HepG2 (cell line): ENCODE results near the gene ANKMY2. TPM values are rescaled to one million over a fixed set of nuclear protein-coding genes. Genes with fewer than 3 reads are reported as not detected.

ENCODE experiments used
- ATAC-seq: fragments of 200-7000 bp; cut with Tn5 transposase; 3 replicates; pipeline ENCODE4 v1.9.1; 2020; ENCODE audit warnings: mild to moderate bottlenecking, moderate library complexity
- BruUV-seq: library from RNA; stranded (reverse); fragments of 400-500 nt; replicated peaks from 2 replicates; lab custom pipeline; 2021; lab: Mats Ljungman, UMichigan
- CTCF ChIA-PET: fragments of 300-600 bp; formaldehyde crosslinking; extraction: SDS; loops from one replicate; lab custom pipeline; 2021; ENCODE audit warnings: low total read pairs, inconsistent platforms, low intra/inter-chr PET ratio; lab: Yijun Ruan, JAX
- POLR2A ChIA-PET: fragments of 350-600 bp; sonication (Branson Sonifier 250); formaldehyde crosslinking; loops from one replicate; lab custom pipeline; 2020; ENCODE audit warnings: antibody characterized with exemption, inconsistent platforms; lab: Yijun Ruan, JAX
- DNase-seq: peaks from one replicate; pipeline ENCODE4 v3.0.0-alpha.2; 2015; ENCODE audit warnings: low spot score
- FAIRE-seq: peaks from 3 replicates; lab custom pipeline; 2011; peaks lifted over from hg19 to GRCh38; lab: Jason Lieb, UNC
- H2AFZ ChIP-seq: one replicate; pipeline ENCODE4 v1.6.1; 2011; ENCODE audit warnings: low read length, inconsistent platforms
- H3K27ac ChIP-seq: fragments of 300-600 bp; 3 replicates; pipeline ENCODE4 v1.8.0; 2011; ENCODE audit warnings: mixed run types, mild to moderate bottlenecking, mixed read lengths, low read length, inconsistent platforms; ENCODE audit not compliant: insufficient read depth; ENCODE audit errors: extremely low read length
- H3K27me3 ChIP-seq, 2 experiments: fragments of 200-600 bp in 1 of 2; 2 replicates in 1 of 2; 3 replicates in 1 of 2; pipeline versions ENCODE4 v1.6.0 to v1.8.0; 2011; ENCODE audit warnings: low read length in 2 of 2, mild to moderate bottlenecking in 2 of 2, moderate library complexity in 2 of 2, inconsistent platforms in 1 of 2; ENCODE audit not compliant: insufficient read depth in 2 of 2, control insufficient read depth in 1 of 2
- H3K36me3 ChIP-seq, 2 experiments: fragments of 200-600 bp in 1 of 2; replicated peaks in 1 of 2; 2 replicates in 1 of 2; 3 replicates in 1 of 2; pipeline versions ENCODE4 v1.5.1 to v1.8.0; 2011; ENCODE audit warnings: low read length in 2 of 2, inconsistent platforms in 1 of 2; ENCODE audit not compliant: insufficient read depth in 2 of 2, control insufficient read depth in 1 of 2
- H3K4me1 ChIP-seq: 2 replicates; pipeline ENCODE4 v1.5.1; 2012; ENCODE audit warnings: low read length, inconsistent platforms; ENCODE audit not compliant: insufficient read depth
- H3K4me2 ChIP-seq: 2 replicates; pipeline ENCODE4 v1.6.0; 2011; ENCODE audit warnings: low read depth, low read length, inconsistent platforms
- H3K4me3 ChIP-seq, 3 experiments: fragments of 200-600 bp in 1 of 3; sonication (generic), shearing (Covaris generic) in 1 of 3; replicated peaks in 1 of 3; 2 replicates each; pipeline ENCODE4 v1.5.1; 2011 to 2016; ENCODE audit warnings: low read length in 3 of 3, inconsistent platforms in 2 of 3, low read depth in 2 of 3, mild to moderate bottlenecking in 2 of 3, control low read depth in 1 of 3, mixed read lengths in 1 of 3; ENCODE audit not compliant: insufficient read depth in 1 of 3
- H3K79me2 ChIP-seq: one replicate; pipeline ENCODE4 v1.6.1; 2011; ENCODE audit warnings: low read length, inconsistent platforms; ENCODE audit not compliant: insufficient read depth
- H3K9ac ChIP-seq: 2 replicates; pipeline ENCODE4 v1.6.0; 2011; ENCODE audit warnings: mild to moderate bottlenecking, low read depth, low read length, inconsistent platforms; ENCODE audit not compliant: insufficient read depth
- H3K9me3 ChIP-seq: 2 replicates; pipeline ENCODE4 v1.5.1; 2012; ENCODE audit warnings: mild to moderate bottlenecking, low read length
- H4K20me1 ChIP-seq: 2 replicates; pipeline ENCODE4 v1.6.0; 2011; ENCODE audit warnings: inconsistent platforms, mild to moderate bottlenecking, low read length, moderate library complexity; ENCODE audit not compliant: insufficient read depth
- RFXANK ChIP-seq: IDR thresholded peaks from 2 replicates; pipeline ENCODE4 v1.6.1; 2016
- SNAI1 ChIP-seq: sonication (generic); formaldehyde crosslinking; IDR thresholded peaks from 2 replicates; pipeline ENCODE4 v1.5.0; 2020; ENCODE audit warnings: mild to moderate bottlenecking, missing genetic modification reagents, borderline replicate concordance
- TAF1 ChIP-seq: sonication (generic); formaldehyde crosslinking; IDR thresholded peaks from 2 replicates; pipeline ENCODE4 v1.4.0; 2020; ENCODE audit warnings: missing genetic modification reagents
- TAF15 ChIP-seq: fragments of 200-400 bp; formaldehyde crosslinking; IDR thresholded peaks from one replicate; pipeline ENCODE4 v1.6.1; 2018; ENCODE audit warnings: mild to moderate bottlenecking, low read depth, low read length; ENCODE audit not compliant: poor library complexity, severe bottlenecking
- TFE3 ChIP-seq: IDR thresholded peaks from 2 replicates; pipeline ENCODE4 v1.6.1; 2016
- U2AF2 ChIP-seq: fragments of 200-400 bp; formaldehyde crosslinking; IDR thresholded peaks from 2 replicates; pipeline ENCODE4 v1.6.1; 2017; ENCODE audit warnings: low read depth, mild to moderate bottlenecking, low read length
- ZBTB25 ChIP-seq: IDR thresholded peaks from 2 replicates; pipeline ENCODE4 v1.6.1; 2018; ENCODE audit warnings: missing genetic modification reagents
- ZFP36L2 ChIP-seq: sonication (generic); formaldehyde crosslinking; IDR thresholded peaks from 2 replicates; pipeline ENCODE4 v1.4.0; 2020; ENCODE audit warnings: missing genetic modification reagents
- ZNF264 ChIP-seq: sonication (generic); formaldehyde crosslinking; IDR thresholded peaks from 2 replicates; pipeline ENCODE4 v1.4.0; 2020; ENCODE audit warnings: missing genetic modification reagents
- ZNF44 ChIP-seq: sonication (generic); formaldehyde crosslinking; IDR thresholded peaks from 2 replicates; pipeline ENCODE4 v1.5.1; 2020; ENCODE audit warnings: mild to moderate bottlenecking, missing genetic modification reagents
- ZNF577 ChIP-seq: sonication (generic); formaldehyde crosslinking; IDR thresholded peaks from 2 replicates; pipeline ENCODE4 v1.4.0; 2020; ENCODE audit warnings: mild to moderate bottlenecking, low read depth, missing genetic modification reagents, borderline replicate concordance
- ZNF746 ChIP-seq: sonication (generic); formaldehyde crosslinking; IDR thresholded peaks from 2 replicates; pipeline ENCODE4 v1.8.0; 2022; ENCODE audit warnings: mild to moderate bottlenecking, missing genetic modification reagents
- WGBS: methylation state at CpG from one replicate; pipeline ENCODE4 v1.1.6; 2017; ENCODE audit warnings: low lambda C conversion rate; 5-methylcytosine and 5-hydroxymethylcytosine counted together
- in situ Hi-C: cut with HindIII; loops from 2 replicates; pipeline ENCODE4 v1.10.0; 2017; ENCODE audit warnings: low pct_unique_long_range_greater_than_20kb; ENCODE audit not compliant: extremely low pct_ligation_motif_present
- intact Hi-C: fragments of 100-400 bp; cut with micrococcal nuclease; formaldehyde crosslinking; loops from one replicate; pipeline ENCODE4 v1.10.0; 2022; ENCODE audit not compliant: unreplicated experiment
- polyA plus RNA-seq, 8 experiments: library from polyadenylated mRNA; depleted of rRNA in 3 of 8; stranded (reverse) in 7 of 8; unstranded in 1 of 8; fragments of >200 nt; fragmentation: Illumina TruSeq in 4 of 8; extraction: Trizol in 4 of 8; gene quantifications; 2 replicates each; pipeline versions ENCODE4 v1.2.1 to v1.2.3, GENCODE V29; 2011 to 2016; ENCODE audit warnings: low read depth in 4 of 8, missing spikeins in 1 of 8, mixed read lengths in 1 of 8; ENCODE audit not compliant: insufficient read depth in 1 of 8
- total RNA-seq, 5 experiments: library from RNA; depleted of rRNA; stranded (reverse); fragments of >200 nt; fragmentation: Illumina TruSeq; extraction: Trizol; gene quantifications; 2 replicates each; pipeline ENCODE4 v1.2.3, GENCODE V29; 2016; ENCODE audit warnings: low read depth in 1 of 5

ANKMY2 gene
- total and polyA plus RNA-seq, 2 of the 13 experiments (the other 11 are each of a cell fraction or from before 2014, with no cell fraction given), result 12.2 to 21.6 TPM

- TF ChIP-seq ZFP36L2 (CRISPR knock-in tag), result no peak
- no peak for TF ChIP-seq ZNF264
- no peak for TF ChIP-seq RFXANK (CRISPR knock-in tag)
- no peak for TF ChIP-seq TAF15
- TF ChIP-seq, all 625 proteins: peak for 0
These were observed 60.0 kb downstream of the ANKMY2 start (continued) for GRCh38 chr7:16585540-16585939.

- Histone ChIP-seq H3K27ac (no peak overlapping the region), H3K79me2 (no peaks in the 10 kb centered on the region), H3K9me3 (no peaks in the 10 kb centered on the region), H3K4me1 (no peaks in the 10 kb centered on the region), H3K4me3 (no peak overlapping the region), H3K36me3 (no peaks in the 10 kb centered on the region), H3K27me3 (peaks cover 0 to 3% of the 10 kb centered on the region in 2 experiments; a peak in 1 of 5 replicates), H2AFZ (no peak overlapping the region), H3K4me2 (no peak overlapping the region), H4K20me1 (no peaks in the 10 kb centered on the region), H3K9ac (no peak overlapping the region)
- ChIA-PET CTCF (no interaction called here), POLR2A (no interaction called here)
- BruUV-seq, result no TSS peak
- TF ChIP-seq ZNF44 (no peak), SNAI1 (CRISPR knock-in tag) (no peak), ZBTB25 (CRISPR knock-in tag) (no peak), TFE3 (CRISPR knock-in tag) (no peak), TAF1 (CRISPR knock-in tag) (no peak), ZNF577 (CRISPR knock-in tag) (no peak), U2AF2 (no peak), ZNF746 (CRISPR knock-in tag) (no peak)
- FAIRE-seq (no peak), DNase-seq (no peak), ATAC-seq (no peak; the same call in 2 of the 3 replicates)
- WGBS, result 45% methylated on average over 5 of the region's 7 CpGs
- intact Hi-C loops (no loop called here), in situ Hi-C loops (no loop called here)
These were observed 61.7 kb downstream of the ANKMY2 start for GRCh38 chr7:16583834-16584233.
